OCI-LY3 (cell line): Measurements from ENCODE around the gene EPHA5.

Experiments
- EZH2phosphoT487 ChIP-seq: fragments of 200-600 bp; shearing (Covaris generic); IDR thresholded peaks from 2 replicates; pipeline ENCODE4 v1.6.1; 2018; ENCODE audit warnings: antibody characterized with exemption, mixed run types, low read depth
- TF ChIP-seq, protein P1 (sequence below): fragments of 200-600, 300-600 bp; sonication (generic); IDR thresholded peaks from 2 replicates; pipeline ENCODE4 v1.5.1; 2014; ENCODE audit warnings: antibody characterized with exemption, low read length, low read depth

DNA sequence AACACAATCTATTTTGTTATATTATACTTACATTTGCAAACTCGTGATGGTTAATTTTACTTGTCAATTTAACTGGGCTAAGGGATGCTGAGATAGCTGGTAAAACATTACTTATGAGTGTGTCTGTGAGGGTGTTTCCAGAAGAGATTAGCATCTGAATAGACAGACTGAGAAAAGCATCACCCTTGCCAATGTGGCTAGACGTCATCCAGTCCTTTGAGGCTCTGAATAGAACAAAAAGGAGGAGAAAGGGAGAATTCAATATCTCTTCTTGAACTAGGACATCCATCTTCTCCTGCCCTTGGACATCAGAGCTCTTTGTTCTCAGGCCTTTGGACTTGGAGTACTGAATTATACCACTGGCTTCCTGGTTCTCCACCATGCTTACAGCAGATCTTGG lies 154.6 kb downstream of the EPHA5 start:
- TF ChIP-seq EZH2phosphoT487, result no peak
- TF ChIP-seq, protein P1, sequence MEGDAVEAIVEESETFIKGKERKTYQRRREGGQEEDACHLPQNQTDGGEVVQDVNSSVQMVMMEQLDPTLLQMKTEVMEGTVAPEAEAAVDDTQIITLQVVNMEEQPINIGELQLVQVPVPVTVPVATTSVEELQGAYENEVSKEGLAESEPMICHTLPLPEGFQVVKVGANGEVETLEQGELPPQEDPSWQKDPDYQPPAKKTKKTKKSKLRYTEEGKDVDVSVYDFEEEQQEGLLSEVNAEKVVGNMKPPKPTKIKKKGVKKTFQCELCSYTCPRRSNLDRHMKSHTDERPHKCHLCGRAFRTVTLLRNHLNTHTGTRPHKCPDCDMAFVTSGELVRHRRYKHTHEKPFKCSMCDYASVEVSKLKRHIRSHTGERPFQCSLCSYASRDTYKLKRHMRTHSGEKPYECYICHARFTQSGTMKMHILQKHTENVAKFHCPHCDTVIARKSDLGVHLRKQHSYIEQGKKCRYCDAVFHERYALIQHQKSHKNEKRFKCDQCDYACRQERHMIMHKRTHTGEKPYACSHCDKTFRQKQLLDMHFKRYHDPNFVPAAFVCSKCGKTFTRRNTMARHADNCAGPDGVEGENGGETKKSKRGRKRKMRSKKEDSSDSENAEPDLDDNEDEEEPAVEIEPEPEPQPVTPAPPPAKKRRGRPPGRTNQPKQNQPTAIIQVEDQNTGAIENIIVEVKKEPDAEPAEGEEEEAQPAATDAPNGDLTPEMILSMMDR, result no peak
